Stimulated activated naive CD8-positive, alpha-beta T cell treated with anti-CD3 and anti-CD28 coated beads, Interleukin-15, Interleukin-2, amounts not matched to agents 100 U/mL and 50 U/mL, for 24 hours (primary cell): Measurements from ENCODE around the gene SLC1A4.
"Not testable (repeated sequence)": the region's sequence is repeated elsewhere in the genome, so short reads cannot be mapped to it uniquely, and the experiment has no call there.

ENCODE experiments used
- ATAC-seq: fragments of 150-1000 bp; cut with Tn5 transposase; one replicate; pipeline ENCODE4 v1.10.0; 2021
- DNase-seq: peaks from one replicate; pipeline ENCODE4 v3.0.0; 2021

The SLC1A4 gene

GRCh38 chr2:64989126-64989981 lies at the start of gene SLC1A4:
Gene SLC1A4, plus strand, starts transcription at chr2:64989399. Its CDS starts 245 bp downstream, at chr2:64989644.
- peak; percentile 93 for DNase-seq
- peak; percentile 92 for ATAC-seq

- DNase-seq (no peak), ATAC-seq (no peak)
These were observed 48.1 kb upstream of the SLC1A4 start for GRCh38 chr2:64941143-64941542.

GRCh38 chr2:64941801-64942200 lies 47.4 kb upstream of the SLC1A4 start:
- ATAC-seq (no peak), DNase-seq (no peak)

- DNase-seq = no peak
- ATAC-seq = no peak
These were observed 46.5 kb upstream of the SLC1A4 start for GRCh38 chr2:64942693-64943092.

GRCh38 chr2:64943387-64944150 lies 45.6 kb upstream of the SLC1A4 start:
- DNase-seq = no peak
- ATAC-seq = no peak

GRCh38 chr2:64944484-64944883 lies 44.7 kb upstream of the SLC1A4 start:
- no peak for ATAC-seq
- no peak for DNase-seq

- ATAC-seq (peak; percentile 92), DNase-seq (peak; percentile 76)
These were observed 43.0 kb upstream of the SLC1A4 start for GRCh38 chr2:64945973-64946768.

- ATAC-seq = no peak
These were observed 42.4 kb upstream of the SLC1A4 start for GRCh38 chr2:64946769-64947247.

GRCh38 chr2:64947885-64948284 lies 41.3 kb upstream of the SLC1A4 start:
- DNase-seq = no peak
- ATAC-seq = no peak

More at GRCh38 chr2:64946769-64947247, 42.4 kb upstream of the SLC1A4 start:
- no peak for DNase-seq

GRCh38 chr2:64950226-64951160 lies 38.7 kb upstream of the SLC1A4 start:
- no peak for ATAC-seq
- DNase-seq = no peak

- ATAC-seq (no peak), DNase-seq (no peak)
These were observed 37.8 kb upstream of the SLC1A4 start for GRCh38 chr2:64951306-64951953.

GRCh38 chr2:64952096-64952495 lies 37.1 kb upstream of the SLC1A4 start:
- ATAC-seq = no peak

GRCh38 chr2:64952511-64953482 lies 36.4 kb upstream of the SLC1A4 start:
- ATAC-seq (no peak), DNase-seq (no peak)

More at GRCh38 chr2:64952096-64952495, 37.1 kb upstream of the SLC1A4 start:
- DNase-seq = no peak

- ATAC-seq = no peak
- DNase-seq = no peak
These were observed 33.7 kb upstream of the SLC1A4 start for GRCh38 chr2:64955467-64955866.

GRCh38 chr2:64957109-64957903 lies 31.9 kb upstream of the SLC1A4 start:
- ATAC-seq (no peak), DNase-seq (no peak)

- no peak for DNase-seq
- no peak for ATAC-seq
These were observed 30.6 kb upstream of the SLC1A4 start for GRCh38 chr2:64958556-64958955.

- ATAC-seq = no peak
These were observed 28.4 kb upstream of the SLC1A4 start for GRCh38 chr2:64960819-64961218.

GRCh38 chr2:64963138-64963537 lies 26.1 kb upstream of the SLC1A4 start:
- not testable (repeated sequence) for DNase-seq, ATAC-seq

More at GRCh38 chr2:64960819-64961218, 28.4 kb upstream of the SLC1A4 start:
- DNase-seq = no peak
